HT1080 (cell line): Measurements from ENCODE around the gene KIF26B. TPM values are rescaled to one million over a fixed set of nuclear protein-coding genes. Genes with fewer than 3 reads are reported as not detected.

Source experiments
- DNase-seq: peaks from one replicate; pipeline ENCODE4 v3.0.0-alpha.2; 2015; ENCODE audit warnings: low read depth
- total RNA-seq: library from RNA; depleted of rRNA; stranded (reverse); fragments of >200 nt; shearing (Covaris generic); gene quantifications from 2 replicates; pipeline ENCODE4 v1.2.3, GENCODE V29; 2014

Gene KIF26B
- total RNA-seq, 1 experiment from 2014 or later = 0.90 TPM

DNA sequence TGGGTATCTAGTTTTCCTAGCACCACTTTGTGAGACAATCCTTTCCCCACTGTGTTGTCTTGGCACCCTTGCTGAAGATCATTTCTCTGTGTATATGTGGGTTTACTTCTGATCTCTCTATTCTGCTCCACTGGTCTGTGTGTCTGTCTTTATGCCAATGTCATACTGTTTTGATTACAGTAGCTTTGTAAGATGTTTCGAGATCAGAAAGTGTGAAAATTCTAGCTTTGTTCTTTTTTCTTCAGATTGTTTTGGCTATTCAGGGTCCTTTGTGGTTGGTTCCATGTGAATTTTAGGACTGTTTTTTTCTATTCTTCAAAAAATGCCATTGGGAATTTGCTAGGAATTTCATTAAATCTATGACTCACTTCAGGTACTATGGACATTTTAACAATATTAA lies 116.2 kb downstream of the KIF26B start:
- no peak for DNase-seq

GRCh38 chr1:245272676-245273075 lies 117.9 kb downstream of the KIF26B start:
- DNase-seq = no peak

GRCh38 chr1:245276445-245276844 lies 121.7 kb downstream of the KIF26B start:
- no peak for DNase-seq

DNA sequence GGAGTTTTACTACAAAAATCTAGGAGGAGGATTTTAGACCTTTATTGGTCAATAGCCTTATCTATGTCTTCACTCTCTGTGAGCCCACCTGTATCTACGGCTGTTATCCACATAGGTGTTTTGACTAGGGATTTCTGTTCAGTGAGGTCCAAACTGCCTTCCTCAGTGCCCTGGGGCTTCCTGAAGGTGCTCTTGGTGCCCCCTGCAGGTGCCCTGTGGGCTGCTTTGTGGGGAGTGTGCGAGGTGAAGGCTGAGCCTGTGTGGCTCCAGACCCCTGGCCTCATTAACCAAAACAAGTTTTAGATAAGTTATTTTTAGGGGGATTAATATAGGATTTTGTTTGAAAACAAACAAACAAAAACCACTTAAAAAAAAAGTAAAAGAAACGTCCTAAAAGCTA lies 122.5 kb downstream of the KIF26B start:
- no peak for DNase-seq

DNA sequence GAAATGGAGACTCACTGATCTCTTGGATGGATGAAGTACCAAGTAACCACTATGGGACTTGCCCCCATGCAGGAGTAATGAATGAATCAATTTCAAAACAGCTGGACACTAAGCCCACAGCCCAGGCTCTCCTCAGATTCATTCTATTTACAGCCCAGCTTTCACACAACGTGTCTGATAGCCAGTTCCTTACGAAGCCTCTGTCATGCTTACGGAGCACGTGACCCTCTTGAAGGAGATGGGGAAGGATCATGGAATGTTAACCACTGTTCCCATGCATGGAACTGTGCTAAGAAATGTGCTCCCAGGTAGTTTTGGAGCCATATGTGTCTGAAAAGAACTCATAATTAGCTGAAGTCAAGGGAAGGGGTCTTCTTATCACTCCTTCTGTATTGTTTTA lies 124.1 kb downstream of the KIF26B start:
- DNase-seq = no peak

DNA sequence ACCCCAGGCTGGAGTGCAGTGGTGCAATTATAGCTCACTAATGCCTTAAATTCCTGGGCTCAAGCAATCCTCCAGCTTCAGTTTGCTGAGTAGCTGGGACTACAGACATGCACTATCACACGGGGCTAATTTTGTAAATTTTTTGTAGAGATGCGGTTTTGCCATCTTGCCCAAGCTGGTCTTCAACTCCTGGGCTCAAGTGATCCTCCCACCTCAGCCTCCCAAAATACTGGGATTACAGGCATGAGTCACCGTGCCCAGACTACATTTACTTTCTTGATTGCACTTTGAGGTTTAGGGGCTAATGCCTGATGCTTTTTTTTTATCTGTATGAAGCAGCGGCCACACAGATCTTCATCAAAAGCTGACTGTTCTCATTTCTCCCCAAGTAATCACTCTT lies 124.6 kb downstream of the KIF26B start:
- peak; percentile 11 for DNase-seq

- no peak for DNase-seq
These were observed 128.2 kb downstream of the KIF26B start for GRCh38 chr1:245283001-245283400.

DNA sequence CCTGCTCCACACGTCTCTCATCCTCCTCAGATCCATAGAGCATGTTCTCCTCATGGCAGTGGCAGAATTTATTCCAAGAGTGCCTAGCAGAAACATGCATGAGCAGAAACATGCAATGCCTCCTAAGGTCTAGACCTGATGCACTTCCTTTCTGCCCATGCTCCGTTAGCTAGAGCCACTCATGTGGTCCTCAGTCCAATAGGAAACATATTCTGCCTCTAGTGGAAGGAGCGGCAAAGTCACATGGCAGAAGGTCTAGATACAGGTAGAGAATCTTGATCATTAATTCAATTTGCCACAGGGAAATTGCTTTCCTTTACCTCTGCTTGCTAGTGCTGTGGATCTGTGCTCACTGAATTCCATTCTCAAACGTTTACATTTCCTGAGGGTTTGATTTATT lies 130.4 kb downstream of the KIF26B start:
- DNase-seq = no peak

DNA sequence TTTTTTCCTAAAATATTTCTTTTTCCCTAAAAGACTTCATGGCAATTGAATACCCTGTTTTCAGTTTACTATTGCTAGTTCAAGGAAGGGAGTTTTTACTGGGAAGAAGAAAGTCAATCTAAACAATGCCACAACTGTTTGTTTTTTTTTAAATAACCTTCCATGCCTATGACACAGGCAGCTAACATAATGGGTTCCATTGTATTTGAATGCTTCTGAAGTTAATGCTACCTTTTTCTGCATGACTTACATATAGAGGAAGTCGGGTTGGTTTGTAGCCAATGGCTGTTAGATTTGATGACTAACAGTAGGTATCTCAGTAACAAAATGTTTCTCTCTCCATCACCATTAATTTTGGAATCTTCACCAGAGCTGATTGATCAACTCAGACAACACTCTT lies 134.0 kb downstream of the KIF26B start:
- peak; percentile 74 for DNase-seq

DNA sequence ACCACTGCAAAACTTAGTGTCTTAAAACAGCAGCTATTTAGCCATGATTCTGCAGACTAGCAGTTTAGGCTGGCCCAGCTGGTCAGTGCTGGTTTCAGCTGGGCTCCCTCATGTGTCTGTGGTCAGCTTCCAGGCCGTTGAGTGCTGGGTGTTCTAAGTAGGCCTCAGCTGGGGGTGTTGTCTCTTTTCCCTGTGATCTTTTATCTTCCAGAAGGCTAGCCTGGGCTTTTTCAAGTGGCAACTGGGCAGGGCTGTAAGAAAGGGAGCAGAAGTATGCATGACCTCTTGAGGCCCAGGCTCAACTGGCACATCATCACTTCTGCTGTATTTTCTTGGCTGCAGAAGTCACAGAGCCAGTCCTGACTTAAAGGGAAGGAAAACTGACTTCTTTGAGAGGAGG lies 136.1 kb downstream of the KIF26B start:
- no peak for DNase-seq

GRCh38 chr1:245291351-245291750 lies 136.6 kb downstream of the KIF26B start:
- no peak for DNase-seq

GRCh38 chr1:245292141-245292540 lies 137.4 kb downstream of the KIF26B start:
- no peak for DNase-seq

- DNase-seq = no peak
These were observed 137.8 kb downstream of the KIF26B start for GRCh38 chr1:245292553-245292952.

- DNase-seq = no peak
These were observed 139.2 kb downstream of the KIF26B start for GRCh38 chr1:245294020-245294419.

GRCh38 chr1:245298781-245299180 lies 144.0 kb downstream of the KIF26B start:
- DNase-seq = no peak

DNA sequence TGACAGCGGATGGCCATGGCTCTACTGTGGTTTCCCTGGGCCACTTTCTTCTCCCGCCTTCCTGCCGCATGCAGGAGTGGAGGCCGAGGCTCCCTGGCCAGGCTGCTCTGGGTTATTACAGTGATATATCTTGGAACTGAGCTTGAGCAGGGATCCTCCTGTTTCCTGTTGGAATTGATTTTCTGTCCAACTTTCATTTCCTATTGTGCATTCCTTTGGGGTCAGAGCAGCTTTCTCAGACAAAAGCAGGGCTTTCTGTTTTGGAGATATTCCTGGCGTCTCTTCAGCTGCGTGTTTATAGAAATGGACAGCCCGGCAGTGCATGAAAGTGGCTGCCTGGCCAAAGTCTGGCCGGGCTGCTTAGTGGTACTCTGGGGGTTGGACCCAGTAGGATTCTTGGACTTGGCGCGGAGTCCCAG lies 146.4 kb downstream of the KIF26B start:
- no peak for DNase-seq

DNA sequence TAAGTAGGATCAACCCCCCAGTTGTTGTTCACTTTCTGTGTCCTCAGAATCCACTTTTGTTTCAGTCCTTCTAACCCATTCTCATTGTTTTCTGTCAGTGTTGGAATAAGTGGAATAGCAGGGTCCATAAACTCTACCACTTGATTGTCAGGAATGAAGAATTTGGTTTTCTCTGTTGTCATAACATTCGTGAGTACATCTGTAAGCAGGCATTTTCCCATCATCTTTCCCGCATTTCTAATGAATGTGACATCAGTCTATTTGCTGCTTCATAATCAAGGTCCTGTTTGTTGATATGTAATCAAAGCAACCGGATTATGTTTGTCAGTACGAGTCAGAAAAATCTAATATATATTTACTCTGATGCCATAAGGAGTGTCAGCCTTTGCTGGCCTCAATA lies 147.1 kb downstream of the KIF26B start:
- no peak for DNase-seq

GRCh38 chr1:245304698-245305097 lies 149.9 kb downstream of the KIF26B start:
- peak; percentile 59 for DNase-seq

DNA sequence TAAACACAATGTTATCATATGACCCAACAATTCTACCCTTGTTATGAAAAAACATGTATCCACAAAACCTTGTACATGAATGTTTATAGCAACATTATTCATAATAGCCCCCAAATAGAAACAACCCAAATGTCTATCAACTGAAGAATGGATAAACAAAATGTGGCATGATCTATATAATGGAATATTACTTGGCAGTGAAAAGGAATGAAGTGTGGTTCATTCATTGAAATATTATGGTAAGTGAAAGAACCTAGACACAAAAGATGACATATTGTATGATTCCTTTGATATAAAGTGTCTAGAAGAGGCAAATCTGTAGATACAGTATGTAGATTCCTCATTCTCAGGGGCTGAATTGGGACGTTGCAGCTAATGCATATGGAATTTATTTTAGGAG lies 151.2 kb downstream of the KIF26B start:
- no peak for DNase-seq

GRCh38 chr1:245306628-245307410 lies 152.0 kb downstream of the KIF26B start:
- DNase-seq = no peak

GRCh38 chr1:245310571-245311531 lies 156.1 kb downstream of the KIF26B start:
- DNase-seq = no peak

DNA sequence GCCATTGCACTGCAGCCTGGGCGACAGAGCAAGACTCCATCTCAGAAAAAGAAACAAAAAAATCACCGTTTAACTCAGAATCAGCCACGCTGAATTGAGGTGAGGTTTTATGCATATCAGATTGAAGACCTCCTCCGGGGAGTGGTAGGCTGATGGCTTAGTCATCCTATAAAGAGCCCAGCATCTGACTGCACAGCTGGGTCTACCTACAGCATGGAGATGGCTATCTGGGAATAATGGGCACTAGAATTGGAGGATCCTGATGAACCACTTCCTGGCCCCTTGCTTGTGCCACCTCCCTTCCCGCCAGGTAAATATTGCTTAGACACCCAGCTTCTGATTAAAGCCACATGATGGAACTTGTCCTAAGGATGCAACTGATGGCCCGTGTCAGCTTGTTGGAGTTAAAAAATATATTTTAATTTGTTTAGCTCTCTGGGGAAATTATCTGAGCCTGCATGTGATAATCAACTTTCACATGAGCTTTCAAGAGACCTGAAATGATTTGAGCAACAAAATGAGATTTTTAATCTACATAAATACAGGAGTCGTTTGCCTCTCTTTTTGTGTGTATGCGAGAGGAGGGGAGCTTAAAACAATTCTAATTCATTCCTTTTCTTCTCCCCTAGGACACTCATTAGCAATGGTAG lies 157.2 kb downstream of the KIF26B start:
- DNase-seq = no peak
